ENCODE measurements around the gene GPR162. TPM values are rescaled to one million over a fixed set of nuclear protein-coding genes. Genes with fewer than 3 reads are reported as not detected.

Gene GPR162
- total RNA-seq, 1 experiment from 2014 or later: 2.3 TPM

DNA sequence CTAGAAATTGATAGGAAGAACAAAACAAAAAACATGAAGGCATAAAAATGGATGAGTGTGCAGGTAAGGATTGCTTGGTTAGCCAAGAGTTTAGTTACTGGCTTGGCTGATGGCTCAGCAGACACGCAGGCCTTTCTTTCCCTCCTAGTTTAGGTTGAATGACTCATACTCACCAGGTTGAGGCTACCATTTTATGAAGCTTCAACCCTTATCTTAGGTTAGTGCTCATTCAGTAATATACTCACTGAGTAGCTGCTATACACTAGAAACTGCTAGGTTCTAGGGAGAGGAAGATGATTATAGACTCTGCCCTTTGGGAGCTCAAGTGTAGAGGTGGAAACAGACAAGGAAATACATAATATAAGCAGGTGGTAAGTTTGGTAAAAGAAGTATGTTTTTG lies 12.6 kb downstream of the GPR162 start (continued):
- TF ChIP-seq, protein P1, sequence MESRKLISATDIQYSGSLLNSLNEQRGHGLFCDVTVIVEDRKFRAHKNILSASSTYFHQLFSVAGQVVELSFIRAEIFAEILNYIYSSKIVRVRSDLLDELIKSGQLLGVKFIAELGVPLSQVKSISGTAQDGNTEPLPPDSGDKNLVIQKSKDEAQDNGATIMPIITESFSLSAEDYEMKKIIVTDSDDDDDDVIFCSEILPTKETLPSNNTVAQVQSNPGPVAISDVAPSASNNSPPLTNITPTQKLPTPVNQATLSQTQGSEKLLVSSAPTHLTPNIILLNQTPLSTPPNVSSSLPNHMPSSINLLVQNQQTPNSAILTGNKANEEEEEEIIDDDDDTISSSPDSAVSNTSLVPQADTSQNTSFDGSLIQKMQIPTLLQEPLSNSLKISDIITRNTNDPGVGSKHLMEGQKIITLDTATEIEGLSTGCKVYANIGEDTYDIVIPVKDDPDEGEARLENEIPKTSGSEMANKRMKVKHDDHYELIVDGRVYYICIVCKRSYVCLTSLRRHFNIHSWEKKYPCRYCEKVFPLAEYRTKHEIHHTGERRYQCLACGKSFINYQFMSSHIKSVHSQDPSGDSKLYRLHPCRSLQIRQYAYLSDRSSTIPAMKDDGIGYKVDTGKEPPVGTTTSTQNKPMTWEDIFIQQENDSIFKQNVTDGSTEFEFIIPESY (IDR thresholded peaks at IDR 0.05; ENCODE audit: extremely low read depth, insufficient replicate concordance, low read length): no peak
- TF ChIP-seq, protein P2, sequence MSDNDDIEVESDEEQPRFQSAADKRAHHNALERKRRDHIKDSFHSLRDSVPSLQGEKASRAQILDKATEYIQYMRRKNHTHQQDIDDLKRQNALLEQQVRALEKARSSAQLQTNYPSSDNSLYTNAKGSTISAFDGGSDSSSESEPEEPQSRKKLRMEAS (IDR thresholded peaks at IDR 0.05): no peak
- TF ChIP-seq POLR2A (IDR thresholded peaks at IDR 0.05; ENCODE audit: borderline replicate concordance, extremely low read depth, insufficient read depth, insufficient read length) (no peak), EZH2phosphoT487 (IDR thresholded peaks at IDR 0.05; ENCODE audit: borderline replicate concordance) (no peak)

DNA sequence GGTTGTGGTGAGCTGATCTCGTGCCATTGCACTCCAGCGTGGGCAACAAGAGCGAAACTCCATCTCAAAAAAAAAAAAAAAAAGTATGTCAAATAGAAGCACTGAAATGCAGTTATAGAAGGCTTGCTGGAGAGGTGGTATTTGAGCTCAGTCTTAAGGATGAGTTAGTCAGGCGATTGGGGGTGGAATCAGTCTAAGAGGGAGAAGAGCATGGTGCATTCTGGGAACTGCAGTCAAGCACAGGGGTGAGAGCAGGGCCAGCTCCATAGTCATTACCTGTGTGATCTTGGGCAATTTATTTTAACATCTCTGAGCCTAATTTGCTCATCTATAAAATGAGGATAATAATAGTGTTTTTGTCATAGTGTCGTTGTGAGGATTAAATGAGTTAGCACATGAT lies 13.3 kb downstream of the GPR162 start:
- Histone ChIP-seq H4K20me1 (ENCODE audit: insufficient read depth) (no peaks in the 10 kb centered on the region), H3K9me2 (ENCODE audit: insufficient read depth) (no peaks in the 10 kb centered on the region), H3K4me1 (ENCODE audit: control insufficient read depth in 1 of 2, insufficient read depth in 2 of 2, low read length in 2 of 2) (peaks cover 4 to 18% of the 10 kb centered on the region in 2 experiments), H2AFZ (ENCODE audit: low read depth, low read length, poor library complexity, severe bottlenecking) (no peak overlapping the region), H3K9me3 (ENCODE audit: control insufficient read depth in 1 of 2, insufficient read depth in 1 of 2, low read depth in 1 of 2, low read length in 2 of 2) (no peaks in the 10 kb centered on the region), H3K79me2 (ENCODE audit: insufficient read depth, low read length) (peaks cover 4% of the 10 kb centered on the region), H3K4me3 (replicated peaks in 1 of 2; ENCODE audit: low read depth in 1 of 2, low read length in 2 of 2) (no peak overlapping the region), H3K27me3 (ENCODE audit: insufficient read depth, low read length) (no peaks in the 10 kb centered on the region), H3K27ac (ENCODE audit: low read depth, low read length) (no peak overlapping the region), H3K9ac (ENCODE audit: low read length) (no peak overlapping the region), H3K4me2 (ENCODE audit: low read length) (no peak overlapping the region), H3K36me3 (ENCODE audit: control insufficient read depth in 1 of 2, insufficient read depth in 2 of 2, low read length in 2 of 2) (peaks cover 16 to 33% of the 10 kb centered on the region in 2 experiments; a peak in 3 of 4 replicates)
- ChIA-PET CTCF (interaction anchor here (0.7 to 5.5 kb wide), 11 partner anchors 9 to 145 kb away, joined by 3 to 38 read pairs (median 3); partner anchors contain the start of genes CDCA3, GPR162, MLF2 and PTMS), POLR2A (interaction anchor here (1.0 to 4.3 kb wide), 4 partner anchors 14 to 81 kb away, joined by 3 to 17 read pairs (median 4); partner anchors contain the start of genes CDCA3, MLF2, PTMS and USP5), RAD21 (ENCODE audit: low non-redundant PET in 1 of 2, low total read pairs in 2 of 2, uncharacterized antibody in 2 of 2, unreplicated experiment in 2 of 2) (no interaction called here)
- ATAC-seq (no peak), DNase-seq (ENCODE audit: low read depth, low spot score) (no peak)
- TF ChIP-seq, protein P1 (IDR thresholded peaks at IDR 0.05; ENCODE audit: extremely low read depth, insufficient replicate concordance, low read length): no peak
- TF ChIP-seq ZFX (IDR thresholded peaks at IDR 0.05): no peak
- TF ChIP-seq, protein P3, sequence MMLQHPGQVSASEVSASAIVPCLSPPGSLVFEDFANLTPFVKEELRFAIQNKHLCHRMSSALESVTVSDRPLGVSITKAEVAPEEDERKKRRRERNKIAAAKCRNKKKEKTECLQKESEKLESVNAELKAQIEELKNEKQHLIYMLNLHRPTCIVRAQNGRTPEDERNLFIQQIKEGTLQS (IDR thresholded peaks at IDR 0.05): no peak
- BruUV-seq (replicated peaks): no TSS peak
- intact Hi-C loops (cut with micrococcal nuclease): no loop called here

Measured in HCT116 (cell line).